ENCODE measurements around the gene NADSYN1. TPM values are rescaled to one million over a fixed set of nuclear protein-coding genes. Genes with fewer than 3 reads are reported as not detected.

The NADSYN1 gene
- total RNA-seq, 1 donor from 2014 or later: 31.9 TPM

- no peak for DNase-seq (ENCODE audit: low read depth)
These were observed 91.7 kb downstream of the NADSYN1 start for GRCh38 chr11:71544525-71545214.

GRCh38 chr11:71545405-71545966 lies 92.5 kb downstream of the NADSYN1 start:
- no peak for DNase-seq (ENCODE audit: low read depth)

- no peak for DNase-seq (ENCODE audit: low read depth)
These were observed 95.1 kb downstream of the NADSYN1 start, which contains the start of gene KRTAP5-9 for GRCh38 chr11:71548120-71548519. Gene KRTAP5-9, plus strand, starts transcription at chr11:71548420. Its CDS starts 238 bp downstream, at chr11:71548658.

- DNase-seq (ENCODE audit: low read depth): peak; percentile 20
These were observed 95.7 kb downstream of the NADSYN1 start for GRCh38 chr11:71548716-71549151.

Small RNA genes within 50 kb of the gene (microRNA-seq; reads per million reads assigned to microRNA genes)
- not detected for gene MIR6754

Other genes with a start within 250 kb of the NADSYN1 start
- 3.8 and 4.0 TPM in 2 replicates for gene SHANK2, start 200.6 kb upstream of the NADSYN1 start, total RNA-seq
- 48.0 and 87.5 TPM in 2 replicates for gene DHCR7, start 4.8 kb upstream of the NADSYN1 start, total RNA-seq
- gene KRTAP5-7, start 74.1 kb downstream of the NADSYN1 start, total RNA-seq: not detected in 2 replicates
- gene KRTAP5-8, start 84.8 kb downstream of the NADSYN1 start, total RNA-seq: 0.21 TPM in 1 of 2 replicates, not detected in the other
- 0.16 and 0.29 TPM in 2 replicates for gene KRTAP5-9, start 95.2 kb downstream of the NADSYN1 start, total RNA-seq
- gene KRTAP5-10, start 112.4 kb downstream of the NADSYN1 start, total RNA-seq: not detected in 2 replicates
- gene KRTAP5-11, start 129.7 kb downstream of the NADSYN1 start, total RNA-seq: not detected in 2 replicates